ENCODE data around the gene GOLGA6A. TPM values are rescaled to one million over a fixed set of nuclear protein-coding genes. Genes with fewer than 3 reads are reported as not detected.

GOLGA6A gene
- total and polyA plus RNA-seq, 2 of the 13 experiments (the other 11 are each of a cell fraction or from before 2014, with no cell fraction given): 0.04 to 0.22 TPM

- FAIRE-seq: no peak
- POLR2A ChIA-PET: no interaction called here
Measured at GRCh38 chr15:74121858-74122257, 39.5 kb upstream of the GOLGA6A start.

GRCh38 chr15:74121039-74121438 is 38.7 kb upstream of the GOLGA6A start:
- Histone ChIP-seq H3K4me1 (ENCODE audit: insufficient read depth, low read length) (no peaks in the 10 kb centered on the region), H3K79me2 (ENCODE audit: insufficient read depth, low read length) (no peaks in the 10 kb centered on the region), H3K27ac (ENCODE audit: extremely low read length, insufficient read depth, low read length) (no peak overlapping the region), H3K4me2 (ENCODE audit: low read depth, low read length) (no peak overlapping the region), H3K9me3 (ENCODE audit: low read length) (no peaks in the 10 kb centered on the region), H3K36me3 (replicated peaks in 1 of 2; ENCODE audit: control insufficient read depth in 1 of 2, insufficient read depth in 2 of 2, low read length in 2 of 2) (no peaks in the 10 kb centered on the region), H3K4me3 (replicated peaks in 1 of 3; ENCODE audit: insufficient read depth in 1 of 3, low read depth in 2 of 3, low read length in 3 of 3) (no peak overlapping the region), H2AFZ (ENCODE audit: low read length) (no peak overlapping the region), H3K9ac (ENCODE audit: insufficient read depth, low read depth, low read length) (no peak overlapping the region), H3K27me3 (ENCODE audit: control insufficient read depth in 1 of 2, insufficient read depth in 2 of 2, low read length in 2 of 2) (peaks cover 0 to 5% of the 10 kb centered on the region in 2 experiments; a peak in 2 of 5 replicates), H4K20me1 (ENCODE audit: insufficient read depth, low read length) (no peaks in the 10 kb centered on the region)
- 0% methylated on average over 4 of the region's 4 CpGs for WGBS (ENCODE audit: low lambda C conversion rate)
- DNase-seq (ENCODE audit: low spot score) (no peak), ATAC-seq (no peak), FAIRE-seq (no peak)
- ChIA-PET CTCF (ENCODE audit: low intra/inter-chr PET ratio, low total read pairs) (no interaction called here), POLR2A (no interaction called here)
- in situ Hi-C loops (cut with HindIII; ENCODE audit: extremely low pct_ligation_motif_present, low pct_unique_long_range_greater_than_20kb) (no loop called here), intact Hi-C loops (cut with micrococcal nuclease; ENCODE audit: unreplicated experiment) (no loop called here)
- BruUV-seq (replicated peaks): no TSS peak
- TF ChIP-seq ARNTL (CRISPR knock-in tag; IDR thresholded peaks at IDR 0.05): no peak
- no peak for TF ChIP-seq SALL1 (CRISPR knock-in tag; IDR thresholded peaks at IDR 0.05)
- no peak for TF ChIP-seq ZNF331 (CRISPR knock-in tag; IDR thresholded peaks at IDR 0.05)
- TF ChIP-seq KLF16 (CRISPR knock-in tag; IDR thresholded peaks at IDR 0.05): no peak
- TF ChIP-seq TEAD3 (CRISPR knock-in tag; optimal IDR thresholded peaks at IDR 0.05; ENCODE audit: borderline replicate concordance): no peak
- TF ChIP-seq TGIF2 (CRISPR knock-in tag; IDR thresholded peaks at IDR 0.05): no peak
- TF ChIP-seq NKX3-1 (CRISPR knock-in tag; IDR thresholded peaks at IDR 0.05): no peak
- TF ChIP-seq SYNCRIP (IDR thresholded peaks at IDR 0.05; ENCODE audit: insufficient read depth, low read depth, low read length): no peak
- TF ChIP-seq ATM (IDR thresholded peaks at IDR 0.05; ENCODE audit: borderline replicate concordance): no peak
- no peak for TF ChIP-seq UBTF (CRISPR knock-in tag; IDR thresholded peaks at IDR 0.05)

More at GRCh38 chr15:74121858-74122257, 39.5 kb upstream of the GOLGA6A start:
- Histone ChIP-seq H3K9ac (ENCODE audit: insufficient read depth, low read depth, low read length) (no peak overlapping the region), H3K9me3 (ENCODE audit: low read length) (no peaks in the 10 kb centered on the region), H3K4me2 (ENCODE audit: low read depth, low read length) (no peak overlapping the region), H3K27me3 (ENCODE audit: control insufficient read depth in 1 of 2, insufficient read depth in 2 of 2, low read length in 2 of 2) (peaks cover 0 to 5% of the 10 kb centered on the region in 2 experiments; a peak in 2 of 5 replicates), H3K27ac (ENCODE audit: extremely low read length, insufficient read depth, low read length) (no peak overlapping the region), H3K4me3 (replicated peaks in 1 of 3; ENCODE audit: insufficient read depth in 1 of 3, low read depth in 2 of 3, low read length in 3 of 3) (no peak overlapping the region), H3K4me1 (ENCODE audit: insufficient read depth, low read length) (no peaks in the 10 kb centered on the region), H3K79me2 (ENCODE audit: insufficient read depth, low read length) (no peaks in the 10 kb centered on the region), H2AFZ (ENCODE audit: low read length) (no peak overlapping the region), H3K36me3 (replicated peaks in 1 of 2; ENCODE audit: control insufficient read depth in 1 of 2, insufficient read depth in 2 of 2, low read length in 2 of 2) (no peaks in the 10 kb centered on the region), H4K20me1 (ENCODE audit: insufficient read depth, low read length) (no peaks in the 10 kb centered on the region)
- ATAC-seq (no peak), DNase-seq (ENCODE audit: low spot score) (no peak)
- 0% methylated on average over 2 of the region's 6 CpGs for WGBS (ENCODE audit: low lambda C conversion rate)
- intact Hi-C loops (cut with micrococcal nuclease; ENCODE audit: unreplicated experiment): no loop called here
- no peak for TF ChIP-seq ADNP (CRISPR knock-in tag; IDR thresholded peaks at IDR 0.05)
- TF ChIP-seq MTA1 (CRISPR knock-in tag; IDR thresholded peaks at IDR 0.05; ENCODE audit: borderline replicate concordance): no peak
- TF ChIP-seq EED (CRISPR knock-in tag; IDR thresholded peaks at IDR 0.05): no peak
- TF ChIP-seq NFYC (CRISPR knock-in tag; IDR thresholded peaks at IDR 0.05): no peak
- no peak for TF ChIP-seq NR0B2 (CRISPR knock-in tag; IDR thresholded peaks at IDR 0.05)
- TF ChIP-seq ISL2 (CRISPR knock-in tag; IDR thresholded peaks at IDR 0.05): no peak
- no peak for TF ChIP-seq AGO2 (optimal IDR thresholded peaks at IDR 0.05; ENCODE audit: low read depth, low read length)
- no peak for TF ChIP-seq NFE2L1 (CRISPR knock-in tag; IDR thresholded peaks at IDR 0.05; ENCODE audit: borderline replicate concordance)
- no peak for TF ChIP-seq ZNF577 (CRISPR knock-in tag; IDR thresholded peaks at IDR 0.05; ENCODE audit: borderline replicate concordance, low read depth)
- TF ChIP-seq ZNF615 (CRISPR knock-in tag; IDR thresholded peaks at IDR 0.05; ENCODE audit: borderline replicate concordance): no peak
- TF ChIP-seq HOXA7 (CRISPR knock-in tag; IDR thresholded peaks at IDR 0.05): no peak
- TF ChIP-seq ATM (IDR thresholded peaks at IDR 0.05; ENCODE audit: borderline replicate concordance): no peak
- in situ Hi-C loops (cut with HindIII; ENCODE audit: extremely low pct_ligation_motif_present, low pct_unique_long_range_greater_than_20kb): no loop called here
- BruUV-seq (replicated peaks): no TSS peak
- CTCF ChIA-PET (ENCODE audit: low intra/inter-chr PET ratio, low total read pairs): no interaction called here

Measured in HepG2 (cell line).